GM12801 (cell line): ENCODE results near the gene APOL2.

Experiments
- TF ChIP-seq, protein P1 (sequence below): IDR thresholded peaks from one replicate; pipeline ENCODE4 v1.5.1; 2011; ENCODE audit warnings: control low read depth; ENCODE audit not compliant: insufficient read length; ENCODE audit errors: extremely low read depth

The APOL2 gene

DNA sequence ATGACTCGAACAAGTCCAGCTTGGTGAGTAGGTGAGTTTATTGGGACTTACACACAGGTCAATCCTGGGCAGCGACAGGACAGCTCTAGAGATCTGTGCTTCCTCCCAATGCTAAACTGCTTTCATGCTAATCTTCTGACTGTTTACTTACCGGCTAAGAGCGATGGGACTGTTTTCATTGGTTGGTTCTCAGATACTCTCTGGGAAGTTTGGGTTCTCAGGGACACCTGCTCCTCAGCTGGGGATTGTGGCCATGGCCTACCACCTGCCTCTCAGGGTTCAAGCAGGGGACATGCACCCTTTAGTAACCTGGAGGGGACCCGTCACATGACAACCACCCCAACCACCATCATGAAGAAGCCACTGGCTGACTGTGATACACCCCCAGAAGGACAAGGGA is 13.1 kb downstream of the APOL2 start:
- TF ChIP-seq, protein P1, sequence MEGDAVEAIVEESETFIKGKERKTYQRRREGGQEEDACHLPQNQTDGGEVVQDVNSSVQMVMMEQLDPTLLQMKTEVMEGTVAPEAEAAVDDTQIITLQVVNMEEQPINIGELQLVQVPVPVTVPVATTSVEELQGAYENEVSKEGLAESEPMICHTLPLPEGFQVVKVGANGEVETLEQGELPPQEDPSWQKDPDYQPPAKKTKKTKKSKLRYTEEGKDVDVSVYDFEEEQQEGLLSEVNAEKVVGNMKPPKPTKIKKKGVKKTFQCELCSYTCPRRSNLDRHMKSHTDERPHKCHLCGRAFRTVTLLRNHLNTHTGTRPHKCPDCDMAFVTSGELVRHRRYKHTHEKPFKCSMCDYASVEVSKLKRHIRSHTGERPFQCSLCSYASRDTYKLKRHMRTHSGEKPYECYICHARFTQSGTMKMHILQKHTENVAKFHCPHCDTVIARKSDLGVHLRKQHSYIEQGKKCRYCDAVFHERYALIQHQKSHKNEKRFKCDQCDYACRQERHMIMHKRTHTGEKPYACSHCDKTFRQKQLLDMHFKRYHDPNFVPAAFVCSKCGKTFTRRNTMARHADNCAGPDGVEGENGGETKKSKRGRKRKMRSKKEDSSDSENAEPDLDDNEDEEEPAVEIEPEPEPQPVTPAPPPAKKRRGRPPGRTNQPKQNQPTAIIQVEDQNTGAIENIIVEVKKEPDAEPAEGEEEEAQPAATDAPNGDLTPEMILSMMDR, result no peak

DNA sequence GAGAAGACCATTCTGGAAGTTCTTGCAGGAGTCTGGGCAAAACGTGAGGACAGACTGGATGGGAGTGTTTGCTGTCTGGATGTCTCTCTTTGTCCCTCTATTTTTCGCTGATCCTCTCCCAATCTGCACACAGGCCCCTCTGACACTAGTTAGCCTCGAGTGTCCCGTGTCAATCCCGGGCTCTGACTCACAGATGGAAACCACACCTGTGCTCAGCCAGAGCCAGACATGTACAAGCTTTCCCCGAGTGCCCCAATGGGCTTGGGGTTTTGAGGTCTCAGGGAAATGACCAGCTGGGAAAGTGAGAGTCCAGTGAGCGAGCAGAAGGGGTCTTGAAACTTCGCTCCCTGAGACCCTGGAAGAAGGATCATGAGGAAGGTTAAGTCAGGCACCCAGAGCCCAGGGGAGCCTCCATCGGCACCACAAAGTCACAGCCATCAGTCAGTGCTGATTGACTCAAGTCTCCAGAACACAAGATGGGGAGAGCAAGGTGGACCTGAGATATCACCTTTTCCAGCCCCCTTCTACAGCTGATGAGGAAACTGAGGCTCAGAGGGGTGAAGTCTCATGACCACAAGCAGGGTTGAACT is 13.9 kb downstream of the APOL2 start:
- TF ChIP-seq, protein P1, result no peak

DNA sequence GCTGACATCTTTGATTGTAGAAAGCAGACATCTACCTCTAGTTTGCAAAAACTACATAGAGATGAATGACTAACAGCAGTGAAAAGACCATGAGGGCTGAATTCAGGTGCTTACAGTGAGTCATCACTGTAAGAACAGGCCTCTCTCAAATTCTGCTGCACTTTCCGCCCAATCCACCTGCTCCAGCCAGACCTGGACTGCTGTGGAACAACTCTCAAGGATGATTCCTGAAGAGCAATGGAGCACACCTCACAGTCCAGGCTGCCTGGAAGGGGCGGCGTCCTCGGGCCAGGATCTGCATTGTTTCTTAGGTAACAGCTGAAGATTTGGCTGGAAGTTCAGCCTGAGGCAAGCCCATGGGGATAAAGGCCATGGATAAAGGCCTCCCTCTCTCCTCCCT is 15.1 kb downstream of the APOL2 start:
- TF ChIP-seq, protein P1, result no peak

DNA sequence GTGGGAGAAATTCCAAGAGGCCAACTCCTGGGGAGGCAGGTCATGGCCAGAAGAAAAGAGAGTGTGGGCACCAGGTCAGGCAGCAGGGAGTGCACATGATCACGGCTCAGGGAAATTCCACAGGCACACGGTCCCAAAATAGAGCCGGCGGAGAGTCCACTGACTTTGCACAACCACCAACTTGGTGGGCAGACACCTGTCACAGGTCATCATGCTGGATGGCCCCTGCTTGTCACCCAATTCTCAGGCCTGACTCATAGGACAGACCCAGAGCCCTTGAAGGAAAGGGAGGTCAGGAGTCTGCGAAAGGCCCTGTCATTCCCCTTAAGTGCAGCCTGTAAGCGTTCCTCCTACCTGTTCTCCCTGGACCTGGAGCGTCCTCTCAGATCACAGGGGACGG is 15.8 kb downstream of the APOL2 start:
- TF ChIP-seq, protein P1, result no peak

DNA sequence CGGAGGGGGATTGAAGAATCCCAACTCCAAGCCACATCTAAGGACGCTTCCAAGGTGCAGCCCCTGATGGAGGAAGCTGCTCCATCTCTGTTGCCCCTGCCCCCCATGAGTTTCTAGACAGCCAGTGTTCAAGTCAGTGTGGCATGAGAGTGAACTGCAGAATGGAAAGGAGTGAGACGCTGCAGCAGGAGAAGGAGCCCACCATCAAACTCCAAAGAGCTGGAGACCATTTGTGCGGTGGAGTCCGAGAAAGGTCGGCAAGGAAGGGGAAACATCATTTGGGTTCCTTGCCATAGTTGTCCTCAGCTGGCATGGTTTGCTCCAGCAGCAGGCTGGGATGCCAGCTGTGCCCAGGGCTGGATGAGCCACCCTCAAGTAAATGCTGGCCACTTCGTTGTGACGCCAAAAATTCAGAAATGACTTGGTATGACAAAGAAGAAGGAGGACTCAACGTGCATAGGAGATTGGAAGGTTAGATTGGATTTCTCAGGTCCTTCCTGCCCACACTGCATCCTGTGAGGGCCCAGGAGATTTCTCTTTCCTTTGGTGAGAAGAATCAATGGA is 16.4 kb downstream of the APOL2 start:
- TF ChIP-seq, protein P1, result no peak

DNA sequence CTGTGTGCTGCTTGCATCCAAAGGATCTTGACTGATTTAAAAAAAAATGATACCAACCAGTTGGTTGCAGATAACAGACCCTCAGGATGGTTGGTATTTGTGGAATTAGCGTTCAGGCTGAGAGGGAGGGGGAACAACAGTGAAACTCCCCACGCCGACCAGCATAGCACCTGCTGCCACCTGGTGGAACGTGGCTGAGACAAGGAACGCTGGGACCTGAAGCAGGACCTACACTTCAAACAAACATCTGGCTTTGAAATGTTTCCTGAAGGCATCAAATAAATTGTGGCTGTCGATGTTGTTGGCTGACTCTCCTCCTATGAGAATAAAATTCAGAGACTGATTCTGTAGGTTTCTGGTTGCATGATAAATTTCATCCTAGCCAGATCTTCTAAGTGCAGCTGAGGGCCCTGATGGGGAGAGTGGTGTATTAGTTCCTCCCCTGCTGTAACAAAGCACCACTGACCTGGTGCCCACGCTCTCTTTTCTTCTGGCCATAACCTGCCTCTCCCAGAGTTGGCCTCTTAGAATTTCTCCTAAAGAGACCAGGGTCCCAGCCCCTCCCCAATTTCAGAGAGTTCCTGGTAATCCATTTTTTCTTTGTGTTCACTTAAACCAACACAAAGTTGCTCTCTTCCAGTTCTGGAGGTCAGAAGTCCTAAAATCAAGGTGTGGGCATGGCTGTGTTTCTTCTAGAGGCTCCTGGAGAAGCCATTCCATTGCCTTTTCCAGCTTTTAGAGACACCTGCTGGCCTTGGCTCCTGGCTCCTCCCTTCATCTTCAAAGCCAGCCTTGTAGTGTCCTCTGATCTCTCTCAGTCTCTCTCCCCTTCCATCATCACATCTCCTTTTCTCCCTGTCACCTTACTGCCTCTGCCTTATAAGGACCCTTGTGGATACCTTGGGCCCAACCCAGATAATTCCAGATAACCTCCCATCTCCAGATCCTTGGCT is 17.3 kb downstream of the APOL2 start:
- TF ChIP-seq, protein P1, result no peak

DNA sequence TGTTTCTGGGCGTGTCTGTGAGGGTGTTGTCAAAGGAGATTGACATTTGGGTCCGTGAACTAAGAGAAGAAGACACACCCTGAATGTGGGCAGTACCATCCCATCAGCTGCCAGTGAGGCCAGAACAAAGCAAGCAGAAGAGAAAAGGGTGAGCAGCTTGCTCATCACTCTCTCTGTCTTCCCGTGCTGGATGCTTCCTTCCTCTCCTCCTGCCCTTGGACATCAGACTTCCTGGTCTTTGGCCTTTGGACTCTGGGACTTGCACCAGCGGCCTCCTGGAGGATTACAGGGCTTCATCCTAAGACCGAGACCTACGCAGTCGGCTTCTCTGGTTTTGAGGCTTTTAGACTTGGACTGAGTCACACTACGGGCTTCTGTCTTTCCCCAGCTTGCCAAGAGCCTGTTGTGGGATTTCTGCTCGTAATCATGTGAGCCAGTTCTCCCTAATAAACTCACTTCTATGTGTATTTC is 18.8 kb downstream of the APOL2 start:
- TF ChIP-seq, protein P1, result no peak
